COLO829 (cell line): ENCODE measurements around the gene S100A16.
"Not testable (repeated sequence)": the region's sequence is repeated elsewhere in the genome, so short reads cannot be mapped to it uniquely, and the experiment has no call there.

Source experiments
- DNase-seq: peaks from one replicate; pipeline ENCODE4 v3.0.0; 2012; ENCODE audit warnings: low spot score

S100A16 gene

DNA sequence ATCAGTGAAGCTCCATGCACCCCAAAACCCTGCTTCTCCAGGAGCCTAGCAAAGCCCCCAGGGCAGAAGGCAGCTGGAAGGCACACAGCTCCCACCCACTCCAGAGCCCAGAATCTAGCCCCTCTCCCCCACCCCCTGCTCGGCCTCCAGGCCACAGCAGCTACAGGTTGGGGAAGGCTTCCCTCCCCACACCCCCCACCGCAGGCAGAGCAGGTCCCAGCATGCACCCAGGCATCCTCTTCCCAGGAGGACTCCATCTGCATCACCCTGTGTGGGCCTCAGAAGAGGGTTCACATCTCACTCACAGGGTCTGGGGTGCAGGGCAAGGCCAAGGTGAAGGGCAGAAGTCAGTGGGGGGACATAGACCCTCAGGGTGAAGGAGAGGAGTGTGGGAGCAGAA is 2.5 kb upstream of the S100A16 start:
- DNase-seq: no peak

DNA sequence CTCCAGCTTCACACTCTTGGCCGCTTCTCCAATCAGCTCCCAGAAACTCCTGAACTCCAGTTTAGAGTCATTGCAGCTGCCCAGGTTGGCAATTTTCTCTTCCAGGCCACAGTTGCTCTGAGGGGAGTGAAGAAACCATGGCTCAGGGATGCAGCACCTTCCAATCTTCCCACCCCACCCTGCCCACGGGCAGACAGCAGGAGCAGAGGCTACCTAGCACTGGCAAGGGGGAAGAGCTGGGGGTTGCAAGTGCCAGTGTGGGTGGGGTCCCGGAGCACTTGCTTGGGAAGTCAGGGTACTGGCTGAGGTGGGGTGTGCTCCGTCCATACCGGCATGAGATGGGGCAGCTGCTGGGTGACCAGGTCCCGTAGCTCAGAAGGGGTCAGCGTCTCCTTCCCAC is 2.0 kb upstream of the S100A16 start:
- no peak for DNase-seq

DNA sequence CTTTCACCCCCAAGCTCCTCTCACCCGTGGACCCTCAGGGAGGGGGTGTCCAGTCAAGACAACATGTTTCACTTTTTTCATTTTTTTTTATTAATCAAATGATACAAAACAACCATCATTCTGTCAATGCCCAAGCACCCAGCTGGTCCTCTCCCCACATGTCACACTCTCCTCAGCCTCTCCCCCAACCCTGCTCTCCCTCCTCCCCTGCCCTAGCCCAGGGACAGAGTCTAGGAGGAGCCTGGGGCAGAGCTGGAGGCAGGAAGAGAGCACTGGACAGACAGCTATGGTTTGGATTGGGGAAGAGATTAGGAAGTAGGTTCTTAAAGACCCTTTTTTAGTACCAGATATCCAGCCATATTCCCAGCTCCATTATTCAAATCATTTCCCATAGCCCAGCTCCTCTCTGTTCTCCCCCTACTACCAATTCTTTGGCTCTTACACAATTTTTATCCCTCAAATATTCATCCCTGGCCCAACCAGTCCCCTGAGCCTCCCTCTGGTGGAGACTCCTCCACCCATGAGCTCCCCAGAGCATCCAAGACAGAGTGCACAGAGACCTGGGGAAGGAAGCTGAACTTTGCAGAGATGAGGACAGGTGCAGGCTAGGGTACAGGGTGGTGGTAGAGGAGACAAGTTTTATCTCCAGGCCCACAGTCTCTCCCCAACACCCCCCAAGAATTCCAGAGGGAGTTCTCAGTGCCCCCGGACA is 1.4 kb upstream of the S100A16 start:
- DNase-seq: no peak

DNA sequence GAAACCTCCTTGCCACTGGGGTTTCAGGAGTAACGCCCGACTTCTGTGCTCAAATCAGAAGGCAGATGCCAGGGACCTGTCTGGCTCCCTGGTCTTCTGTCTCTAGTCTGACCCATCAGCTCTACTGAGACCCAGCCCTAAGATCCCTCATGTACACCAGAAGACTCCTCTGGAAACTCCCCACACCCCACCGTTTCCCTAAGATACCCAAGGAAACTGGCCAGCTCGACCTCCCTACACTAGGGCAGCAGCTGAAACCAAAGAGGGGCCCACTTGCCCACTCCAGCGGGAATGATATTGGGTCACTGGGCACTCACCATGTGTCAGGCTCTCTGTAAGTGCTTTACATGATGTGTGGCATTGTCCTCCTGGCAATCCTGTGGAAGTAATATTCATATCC is 469 bp upstream of the S100A16 start:
- DNase-seq: no peak

DNA sequence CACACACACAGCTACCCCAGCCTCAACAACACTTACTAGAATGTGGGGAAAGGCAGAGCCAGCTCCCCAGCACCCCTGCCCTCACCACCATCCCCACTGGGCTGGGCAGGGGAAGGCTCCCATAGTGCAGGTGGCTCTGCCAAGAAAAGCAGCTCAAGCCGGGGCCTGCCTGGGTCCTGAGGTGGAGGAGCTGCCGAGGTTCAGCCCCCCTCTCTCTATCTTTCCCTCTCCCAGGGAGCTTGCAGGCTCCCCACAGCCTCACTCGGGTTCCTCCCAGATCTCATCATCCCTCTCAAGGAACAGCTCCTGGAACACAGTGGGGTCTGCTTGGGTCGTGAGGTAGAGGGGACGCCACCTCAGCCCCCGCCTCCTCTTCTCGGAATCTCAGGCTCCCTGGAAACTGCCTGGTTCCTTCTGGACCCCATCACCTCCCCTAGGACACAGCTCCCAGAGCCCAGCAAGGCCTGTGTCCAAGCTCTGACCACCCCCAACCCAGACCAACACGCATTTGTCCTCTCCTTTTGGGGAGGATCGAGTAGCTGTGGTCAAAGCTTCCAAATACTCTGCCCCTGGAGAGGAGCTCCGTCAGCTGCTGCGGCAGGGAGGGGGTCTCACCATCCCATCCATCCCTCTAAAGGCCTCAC is 704 bp downstream of the S100A16 start:
- no peak for DNase-seq

DNA sequence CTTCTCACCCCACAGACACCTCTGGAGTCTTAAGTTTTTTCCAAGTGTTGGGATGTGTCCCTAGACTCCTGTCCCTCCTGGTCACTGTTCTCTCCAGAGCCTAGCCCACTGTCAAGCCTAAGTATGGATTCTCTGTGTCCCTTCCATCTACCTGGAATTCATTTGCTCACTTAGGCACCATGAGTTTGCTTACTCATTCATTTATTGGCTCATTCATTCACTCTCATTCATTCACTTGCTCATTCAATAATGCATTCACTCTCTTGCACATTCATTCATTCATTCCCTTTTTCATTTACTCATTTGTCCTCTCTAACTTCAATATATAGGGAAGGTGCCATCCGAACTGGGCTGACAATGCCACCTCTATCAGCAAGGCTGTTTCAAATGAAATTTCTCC is 1.6 kb downstream of the S100A16 start:
- no peak for DNase-seq

DNA sequence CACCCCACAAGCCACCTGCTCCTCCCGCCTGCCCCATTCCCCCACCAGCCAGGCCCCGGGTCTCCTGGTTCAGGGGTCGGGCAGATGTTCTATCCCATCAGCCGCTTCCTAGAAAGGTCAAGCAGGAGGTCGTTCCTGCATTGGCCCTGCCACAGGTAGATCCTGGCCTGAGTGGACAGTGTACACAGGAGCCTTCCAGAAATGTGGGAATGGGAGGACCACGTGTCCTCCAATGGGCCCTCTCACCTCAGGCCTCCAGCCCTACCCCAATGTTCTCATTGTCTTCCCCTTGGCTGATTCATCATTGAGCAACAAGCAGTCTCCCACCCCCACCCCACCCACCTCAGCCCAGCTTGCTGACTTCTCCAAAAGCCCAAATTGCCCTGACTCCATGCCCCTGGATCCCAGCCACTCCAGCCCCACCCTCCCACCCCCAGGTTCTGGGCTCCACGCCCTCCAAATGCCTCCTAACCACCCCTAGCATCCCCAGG is 2.1 kb downstream of the S100A16 start:
- no peak for DNase-seq

DNA sequence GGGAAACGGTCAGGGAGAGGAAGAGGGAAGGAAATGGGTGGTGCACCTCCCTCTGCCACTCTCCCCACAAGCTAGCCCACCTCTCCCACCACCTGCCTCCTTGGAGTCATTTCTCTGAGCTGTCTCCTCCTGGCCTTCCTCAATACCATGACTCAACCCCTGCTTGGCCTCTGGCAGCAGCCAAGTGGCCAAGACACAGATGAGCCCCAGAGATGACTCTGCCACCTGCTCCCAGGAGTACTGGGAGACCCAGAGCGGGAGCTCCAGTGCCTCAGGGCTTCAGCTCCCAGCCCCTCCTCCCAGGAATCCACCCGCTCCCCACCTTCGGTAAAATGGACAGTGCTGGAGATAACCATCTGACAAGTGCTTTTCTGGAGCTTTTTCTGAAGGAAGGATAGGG is 2.6 kb downstream of the S100A16 start:
- no peak for DNase-seq

DNA sequence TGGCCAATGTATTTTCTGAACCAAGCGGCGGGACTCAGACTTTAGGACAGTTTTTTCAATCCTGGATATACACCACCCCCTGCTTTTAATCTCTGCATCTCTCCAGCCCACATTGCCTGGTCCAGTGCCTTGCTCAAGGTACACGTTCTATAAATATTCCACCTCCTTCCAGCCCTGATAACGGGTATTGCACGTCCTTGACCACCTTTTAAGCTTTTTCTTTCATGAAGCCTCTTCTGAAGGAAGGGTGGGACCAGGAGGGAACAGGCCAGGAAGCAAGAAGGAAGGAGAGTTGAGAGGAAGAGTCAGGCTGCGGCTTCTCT is 3.4 kb downstream of the S100A16 start:
- DNase-seq: no peak

DNA sequence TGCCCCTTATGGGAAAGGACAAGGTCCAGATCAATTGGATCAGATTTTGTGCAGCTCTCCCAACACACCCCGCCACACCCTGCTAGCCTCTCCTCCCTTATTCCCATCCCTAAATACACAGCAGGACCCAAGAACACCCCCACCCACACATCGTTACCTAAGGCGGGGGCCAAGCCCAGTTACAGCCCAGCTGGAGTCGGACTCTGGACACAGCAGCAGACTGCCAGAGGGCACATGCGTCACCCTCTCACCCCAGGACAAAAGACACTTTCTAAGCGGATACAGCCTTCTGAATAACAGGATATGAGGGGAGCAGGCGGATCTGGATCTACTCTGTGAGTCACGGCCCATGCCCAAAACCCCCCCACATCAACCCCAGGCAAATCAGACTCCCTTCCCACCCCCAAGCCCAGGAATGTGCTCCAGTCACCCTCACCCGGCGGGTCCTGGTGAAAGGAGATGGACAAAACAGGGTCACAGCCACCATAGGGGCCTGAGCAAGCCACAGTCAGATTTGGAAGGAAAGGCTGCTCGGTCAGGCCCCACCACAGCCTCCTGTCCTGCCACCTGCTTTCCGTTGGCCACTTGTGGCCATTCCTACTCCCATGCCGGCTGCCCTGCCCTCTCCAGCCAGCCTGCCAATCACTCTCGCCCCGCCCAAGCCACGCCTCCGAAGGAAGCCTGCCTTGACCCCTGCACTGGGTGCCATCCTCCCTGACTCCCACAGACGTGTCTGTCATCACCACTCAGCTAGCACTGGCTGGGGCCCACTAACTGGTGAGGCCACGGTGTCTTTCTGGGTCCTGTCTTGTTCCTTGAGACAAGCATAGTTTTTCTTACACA is 4.0 kb downstream of the S100A16 start:
- DNase-seq: peak; percentile 99

DNA sequence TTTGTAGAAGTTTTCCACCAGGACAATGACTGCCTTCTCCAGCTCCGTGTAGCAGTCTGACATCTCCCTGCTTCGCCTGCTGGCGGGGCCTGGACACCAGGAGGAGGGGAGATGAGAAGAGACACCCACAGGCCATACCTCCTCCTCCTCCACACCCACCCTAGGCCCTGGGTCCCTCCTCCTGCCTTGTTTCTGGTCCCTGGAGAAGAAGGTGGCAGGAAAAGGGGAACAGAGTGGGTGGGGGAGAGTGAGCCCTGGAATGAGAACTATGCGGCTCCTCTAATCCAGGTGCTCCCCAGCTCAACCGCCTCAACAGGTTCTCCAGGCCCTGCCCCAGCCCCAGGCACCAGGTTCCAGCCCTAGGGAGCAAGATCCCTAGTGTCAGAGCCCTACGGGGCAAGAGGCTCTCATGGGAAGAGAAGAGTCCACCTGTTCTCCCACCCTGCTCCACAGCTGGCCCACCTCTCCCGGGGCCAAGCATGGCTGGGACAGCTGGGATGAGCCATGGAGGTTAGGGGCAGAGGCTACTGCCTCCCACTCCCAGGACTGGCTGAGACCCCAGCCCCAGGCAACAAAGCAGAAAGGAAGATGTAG is 4.8 kb downstream of the S100A16 start:
- no peak for DNase-seq

DNA sequence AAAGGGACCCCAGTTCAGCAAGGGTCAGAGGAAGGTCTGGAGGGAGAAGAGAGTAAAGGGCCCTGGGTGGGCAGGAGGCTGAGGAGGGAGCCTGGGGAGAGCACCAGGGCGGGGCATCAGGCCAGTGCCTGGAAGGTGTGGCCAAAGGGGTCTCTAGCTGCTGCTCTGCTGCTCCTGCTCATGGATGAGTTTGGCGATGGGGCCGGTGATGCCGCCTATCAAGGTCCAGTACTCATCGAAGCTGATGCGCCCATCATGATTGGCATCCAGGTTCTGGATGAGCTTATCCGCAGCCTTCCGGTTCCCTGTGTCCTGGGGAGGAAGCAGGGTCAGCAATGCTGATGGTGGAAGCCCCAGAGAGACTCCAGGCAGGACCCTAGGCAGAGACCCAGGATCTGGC is 5.6 kb downstream of the S100A16 start:
- DNase-seq: no peak

DNA sequence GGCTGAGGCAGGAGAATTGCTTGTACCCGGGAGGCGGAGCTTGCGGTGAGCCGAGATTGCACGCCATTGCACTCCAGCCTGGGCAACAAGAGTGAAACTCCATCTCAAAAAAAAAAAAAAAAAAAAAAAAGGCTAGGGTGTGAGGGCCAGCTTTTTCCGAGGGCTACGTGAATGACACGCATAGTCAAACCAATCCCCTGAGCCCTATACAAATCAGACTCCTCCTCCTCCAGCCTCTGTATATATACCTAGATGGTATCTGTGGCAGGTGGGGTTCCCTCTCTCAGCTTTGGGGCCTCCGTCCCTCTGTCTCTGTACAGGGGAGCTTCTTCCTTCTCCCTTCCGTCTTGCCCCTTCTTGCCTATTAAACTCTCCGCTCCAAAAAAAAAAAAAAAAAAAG is 6.7 kb downstream of the S100A16 start:
- no peak for DNase-seq

DNA sequence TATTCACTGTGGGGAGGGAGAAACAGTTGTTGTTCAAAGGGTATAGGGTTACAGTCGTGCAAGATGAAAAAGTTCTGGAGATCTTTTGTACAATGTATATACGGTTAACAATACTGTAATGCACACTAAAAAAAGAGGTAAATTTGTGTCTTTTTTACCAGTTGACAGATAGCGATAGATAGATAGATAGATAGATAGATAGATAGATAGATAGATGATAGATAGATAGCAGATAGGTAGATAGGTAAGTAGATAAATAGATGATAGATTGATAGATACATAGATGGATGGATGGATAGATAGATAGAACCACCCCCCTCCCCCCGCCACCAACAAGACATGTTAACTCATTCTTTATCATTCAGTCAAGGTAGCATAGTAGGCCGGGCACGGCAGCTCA is 10.2 kb downstream of the S100A16 start:
- no peak for DNase-seq

DNA sequence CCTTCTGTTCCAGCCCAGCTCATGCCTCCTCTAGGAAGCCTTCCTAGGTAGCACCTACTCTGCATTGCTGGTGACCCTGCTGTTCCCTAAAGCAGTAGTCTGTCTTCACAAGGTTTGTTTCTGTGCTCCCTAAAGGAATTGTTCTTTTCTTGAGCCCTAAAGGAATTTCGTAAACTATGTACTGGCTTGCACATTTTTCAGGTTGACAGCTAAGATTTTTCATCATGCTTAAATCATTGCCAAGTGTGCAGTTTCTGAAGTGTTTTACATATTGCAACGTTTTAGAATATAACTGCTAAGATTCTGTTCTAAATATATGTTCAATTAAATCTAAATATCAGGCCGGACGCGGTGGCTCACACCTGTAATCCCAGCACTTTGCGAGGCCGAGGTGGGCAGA is 13.1 kb downstream of the S100A16 start:
- no peak for DNase-seq

DNA sequence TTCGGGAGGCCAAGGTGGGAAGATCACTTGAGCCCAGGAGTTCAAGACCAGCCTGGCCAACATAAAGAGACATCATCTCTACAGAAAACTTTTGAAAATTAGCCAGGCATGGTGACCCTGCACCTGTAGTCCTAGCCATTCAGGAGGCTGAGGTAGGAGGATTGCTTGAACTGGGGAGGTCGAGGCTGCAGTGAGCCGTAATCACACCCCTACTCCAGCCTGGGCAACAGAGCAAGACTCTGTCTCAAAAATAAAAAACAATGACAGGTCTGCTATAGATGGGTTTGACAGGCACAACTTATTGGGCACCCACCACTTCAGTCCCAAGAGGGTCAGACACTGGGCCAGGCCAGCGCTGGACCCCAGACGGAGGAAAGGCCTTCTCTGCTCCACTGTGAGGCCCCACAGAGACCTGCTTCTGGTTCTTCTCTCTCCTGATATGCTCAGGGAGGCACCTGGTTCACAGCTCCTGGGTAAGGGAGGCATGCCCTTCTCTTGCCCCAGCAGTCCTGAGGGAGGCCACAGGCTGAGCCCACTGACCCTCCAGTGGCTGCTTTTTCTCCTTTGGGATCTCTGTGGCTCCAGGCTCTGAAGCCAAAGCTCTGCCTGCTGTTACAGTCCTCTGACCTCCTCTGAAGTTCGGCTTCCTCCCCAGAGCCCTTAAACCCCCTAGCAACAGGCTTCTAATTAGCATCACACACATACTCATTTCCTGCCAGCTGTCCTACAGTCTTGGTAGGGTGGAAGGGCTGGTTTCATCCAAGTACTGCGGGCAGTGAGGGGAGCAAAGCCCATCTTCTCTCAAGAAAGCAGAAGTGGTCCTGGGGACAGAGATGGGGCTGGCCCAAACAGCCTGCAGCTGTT is 14.4 kb downstream of the S100A16 start:
- DNase-seq: peak; percentile 65

DNA sequence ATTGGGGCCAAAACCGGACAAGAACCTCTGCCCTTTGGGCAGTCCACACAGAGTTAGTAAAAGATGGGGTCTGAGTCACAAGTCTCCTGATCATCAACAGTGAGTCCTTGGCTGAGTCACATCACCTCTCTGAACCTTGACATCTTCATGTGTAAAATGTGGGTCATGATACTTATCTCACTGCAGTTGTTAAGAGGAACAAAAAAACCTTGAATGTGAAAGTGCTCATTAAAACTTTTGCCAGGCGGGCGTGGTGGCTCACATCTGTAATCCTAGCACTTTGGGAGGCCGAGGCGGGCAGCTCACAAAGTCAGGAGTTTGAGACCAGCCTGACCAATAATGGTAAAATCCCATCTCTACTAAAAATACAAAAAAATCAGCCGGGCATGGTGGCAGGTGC is 15.7 kb downstream of the S100A16 start:
- no peak for DNase-seq

DNA sequence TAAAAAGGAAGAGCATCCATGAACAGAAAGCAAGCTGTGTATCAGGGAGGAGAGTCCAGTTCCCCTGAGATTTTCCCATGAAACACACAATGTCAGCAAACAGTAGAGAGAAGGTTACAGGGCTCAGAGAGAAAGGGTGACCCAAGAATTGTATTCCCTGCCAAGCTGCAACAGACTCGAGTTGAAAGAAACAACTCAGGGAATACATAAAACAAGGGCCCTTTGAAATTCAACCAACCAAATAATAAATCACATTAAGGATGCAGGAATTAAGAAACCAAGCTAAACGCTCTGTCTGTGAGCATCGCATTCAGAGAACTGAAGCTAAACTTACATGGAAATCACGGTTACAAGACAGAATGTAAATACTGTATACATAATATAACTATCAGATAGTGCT is 20.2 kb downstream of the S100A16 start:
- peak; percentile 81 for DNase-seq

DNA sequence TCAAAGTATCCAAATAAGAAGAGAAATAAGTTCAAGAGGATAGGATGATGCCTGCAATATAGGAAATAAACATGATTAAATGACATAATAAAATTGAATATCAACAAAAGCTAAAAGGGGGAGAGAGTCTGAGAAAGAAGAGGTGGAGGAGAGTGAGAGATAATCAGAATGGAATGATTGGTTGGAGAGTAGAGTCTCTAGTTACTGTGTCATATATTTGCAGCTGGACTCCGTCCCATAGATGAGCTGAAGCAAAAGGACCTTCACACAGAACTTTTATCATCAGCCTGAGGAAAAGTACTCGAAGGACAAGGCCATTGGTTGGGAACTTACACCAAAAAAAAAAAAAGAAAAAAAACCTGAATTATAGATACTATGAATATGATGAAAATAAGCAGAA is 24.5 kb downstream of the S100A16 start:
- DNase-seq: no peak

DNA sequence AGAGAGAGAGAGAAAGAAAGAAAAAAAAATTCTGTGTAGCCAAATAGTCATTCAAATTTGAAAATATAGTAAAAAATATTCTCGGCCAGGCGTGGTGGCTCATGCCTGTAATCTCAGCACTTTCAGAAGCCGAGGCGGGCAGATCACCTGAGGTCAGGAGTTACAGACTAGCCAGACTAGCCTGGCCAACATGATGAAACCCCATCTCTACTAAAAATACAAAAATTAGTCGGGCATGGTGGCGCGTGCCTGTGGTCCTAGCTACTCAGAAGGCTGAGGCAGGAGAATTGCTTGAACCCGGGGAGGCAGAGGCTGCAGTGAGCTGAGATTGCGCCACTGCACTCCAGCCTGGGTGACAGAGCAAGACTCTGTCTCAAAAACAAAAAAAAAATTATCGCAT is 24.9 kb downstream of the S100A16 start:
- not testable (repeated sequence) for DNase-seq

DNA sequence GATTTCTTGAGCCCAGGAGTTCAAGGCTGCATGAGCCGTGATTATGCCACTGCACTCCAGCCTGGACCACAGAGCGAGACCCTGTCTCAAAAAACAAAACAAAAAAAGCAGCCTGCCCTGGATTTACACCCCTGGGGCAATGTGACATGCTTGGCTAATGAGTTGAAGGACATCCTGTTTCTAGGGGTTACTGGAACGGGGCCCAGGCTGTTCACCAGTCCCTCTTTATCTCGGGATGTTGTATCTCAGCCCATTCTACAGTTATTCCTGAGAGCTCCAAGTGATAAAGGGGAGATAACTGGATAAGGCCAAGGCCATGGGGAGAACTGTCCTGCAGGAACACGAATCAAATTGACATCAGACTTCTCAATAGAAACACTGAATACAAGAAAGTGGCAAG is 25.6 kb downstream of the S100A16 start:
- no peak for DNase-seq

DNA sequence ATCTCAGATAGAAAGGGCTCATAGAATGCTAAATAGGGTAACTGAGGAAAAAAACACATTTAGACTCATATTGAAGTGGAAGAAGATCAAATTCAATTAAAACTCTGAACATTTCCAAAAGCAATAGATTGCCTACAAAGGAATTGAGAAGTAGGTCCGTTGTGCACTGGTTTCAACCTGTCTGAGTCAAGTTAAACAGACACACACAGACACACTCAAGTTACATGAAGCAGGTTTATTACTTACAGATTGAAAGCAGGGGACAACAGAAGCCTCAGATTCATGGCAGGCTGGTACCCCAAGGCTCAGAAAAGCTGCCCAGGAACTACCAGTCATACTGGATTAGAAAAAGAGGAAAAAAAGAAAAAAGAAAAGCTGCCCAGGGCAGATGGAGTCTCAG is 26.6 kb downstream of the S100A16 start:
- DNase-seq: no peak
